PC-9 (cell line): ENCODE data around the gene CPT1C. TPM values are rescaled to one million over a fixed set of nuclear protein-coding genes. Genes with fewer than 3 reads are reported as not detected.

Experiments
- BruUV-seq: library from RNA; stranded (reverse); fragments of 400-500 nt; replicated peaks from 2 replicates; lab custom pipeline; 2021; lab: Mats Ljungman, UMichigan
- CTCF ChIA-PET: fragments of 300-600 bp; sonication (Branson Sonifier 250); formaldehyde crosslinking; loops from one replicate; lab custom pipeline; 2022; ENCODE audit warnings: antibody characterized with exemption; lab: Charles Lee
- POLR2A ChIA-PET: fragments of 300-600 bp; sonication (Branson Sonifier 250); formaldehyde crosslinking; loops from one replicate; lab custom pipeline; 2022; ENCODE audit warnings: antibody characterized with exemption; ENCODE audit not compliant: unreplicated experiment; lab: Charles Lee
- DNase-seq, 2 experiments: peaks; one replicate each; pipeline versions ENCODE4 v3.0.0 to v3.0.0-alpha.2; 2015 to 2022; ENCODE audit warnings: mixed read lengths in 1 of 2
- H2AFZ ChIP-seq: fragments of 200-600 bp; sonication (generic); 2 replicates; pipeline ENCODE4 v1.8.1; 2017; ENCODE audit warnings: antibody characterized with exemption
- H3F3A ChIP-seq: fragments of 200-600 bp; sonication (generic); 2 replicates; pipeline ENCODE4 v1.8.1; 2017; ENCODE audit warnings: antibody characterized with exemption, mild to moderate bottlenecking, low read depth; ENCODE audit not compliant: insufficient read depth
- H3K27ac ChIP-seq: fragments of 200-600 bp; sonication (generic); 2 replicates; pipeline ENCODE4 v1.6.1; 2016; ENCODE audit warnings: mixed run types
- H3K27me3 ChIP-seq: fragments of 200-600 bp; sonication (generic); 2 replicates; pipeline ENCODE4 v1.6.1; 2016; ENCODE audit warnings: low read depth, mixed run types; ENCODE audit not compliant: insufficient read depth
- H3K36me3 ChIP-seq: fragments of 200-600 bp; sonication (generic); 2 replicates; pipeline ENCODE4 v1.6.1; 2016; ENCODE audit warnings: low read depth, mixed run types
- H3K4me1 ChIP-seq: fragments of 200-600 bp; sonication (generic); replicated peaks from 2 replicates; pipeline ENCODE4 v1.6.1; 2016; ENCODE audit warnings: mixed run types; ENCODE audit not compliant: insufficient read depth
- H3K4me2 ChIP-seq: fragments of 200-600 bp; sonication (generic); 2 replicates; pipeline ENCODE4 v1.6.1; 2017; ENCODE audit warnings: mixed run types
- H3K4me3 ChIP-seq: fragments of 200-600 bp; sonication (generic); 2 replicates; pipeline ENCODE4 v1.6.1; 2016; ENCODE audit warnings: mixed run types
- H3K79me2 ChIP-seq: fragments of 200-600 bp; sonication (generic); 2 replicates; pipeline ENCODE4 v1.6.1; 2017; ENCODE audit warnings: low read depth, mixed run types
- H3K9me2 ChIP-seq: fragments of 200-600 bp; sonication (generic); 2 replicates; pipeline ENCODE4 v1.8.1; 2017; ENCODE audit warnings: mild to moderate bottlenecking; ENCODE audit not compliant: insufficient read depth
- H3K9me3 ChIP-seq: fragments of 200-600 bp; sonication (generic); 2 replicates; pipeline ENCODE4 v1.8.1; 2016; ENCODE audit warnings: low read depth; ENCODE audit not compliant: insufficient read depth
- H4K20me1 ChIP-seq: fragments of 200-600 bp; sonication (generic); 2 replicates; pipeline ENCODE4 v1.8.1; 2017; ENCODE audit not compliant: insufficient read depth
- CTCF ChIP-seq: fragments of 200-600 bp; sonication (generic); conservative IDR thresholded peaks from 2 replicates; pipeline ENCODE4 v1.6.1; 2017; ENCODE audit warnings: mixed run types, antibody characterized with exemption, mild to moderate bottlenecking, moderate library complexity
- EZH2 ChIP-seq: fragments of 200-600 bp; sonication (generic); IDR thresholded peaks from 2 replicates; pipeline ENCODE4 v1.8.0; 2017; ENCODE audit warnings: antibody characterized with exemption, low read depth
- intact Hi-C: fragments of 100-400 bp; cut with micrococcal nuclease; formaldehyde crosslinking; loops from one replicate; pipeline ENCODE4 v1.10.0; 2022; ENCODE audit not compliant: unreplicated experiment
- total RNA-seq: library from RNA; stranded (reverse); gene quantifications from 2 replicates; pipeline ENCODE4 v1.2.3, GENCODE V29; 2021

Gene CPT1C
- total RNA-seq, 1 experiment from 2014 or later: 1.7 TPM

- TF ChIP-seq CTCF: no peak
- no peak for TF ChIP-seq EZH2
- ChIA-PET POLR2A (interaction anchor here (0.6 to 2.4 kb wide), 9 partner anchors 15 to 1254 kb away, joined by 3 to 25 read pairs (median 6); partner anchors contain the start of gene IRF3), CTCF (interaction anchor here (1.1 kb wide), 1 partner anchor 72 kb away, joined by 3 read pairs; no protein-coding TSS in a partner anchor)
- H3K36me3 ChIP-seq: peaks cover 11% of the 10 kb centered on the region
- no peaks in the 10 kb centered on the region for H3K9me3 ChIP-seq
- peak overlapping the region; percentile 97 for H3K4me3 ChIP-seq
- peaks cover 37% of the 10 kb centered on the region for H3K4me1 ChIP-seq
- no peaks in the 10 kb centered on the region for H3K9me2 ChIP-seq
- peak overlapping the region; percentile 84 for H2AFZ ChIP-seq
- peaks cover 26% of the 10 kb centered on the region for H4K20me1 ChIP-seq
- H3K27ac ChIP-seq: peak overlapping the region; percentile 65
- DNase-seq: no peak
- no peaks in the 10 kb centered on the region for H3K27me3 ChIP-seq
- H3F3A ChIP-seq: peaks cover 21% of the 10 kb centered on the region
- peaks cover 58% of the 10 kb centered on the region for H3K79me2 ChIP-seq
- peak overlapping the region; percentile 99 for H3K4me2 ChIP-seq
- intact Hi-C loops: loop anchor here (1.0 to 10.0 kb wide), 3 partner anchors 22 to 770 kb away; partner anchors contain the start of genes GYS1, PPP1R15A and RUVBL2
- TSS peak; percentile 0 for BruUV-seq
These were observed 48.4 kb upstream of the CPT1C start for GRCh38 chr19:49642492-49643035.

GRCh38 chr19:49643466-49643865, 47.5 kb upstream of the CPT1C start:
- intact Hi-C loops: loop anchor here (5.0 to 10.0 kb wide), 2 partner anchors 649 to 771 kb away; partner anchors contain the start of genes GYS1, PPP1R15A and RUVBL2
- ChIA-PET POLR2A (no interaction called here), CTCF (no interaction called here)
- no TSS peak for BruUV-seq
- Histone ChIP-seq H3F3A (peaks cover 24% of the 10 kb centered on the region), H4K20me1 (peaks cover 31% of the 10 kb centered on the region), H2AFZ (no peak overlapping the region), H3K4me1 (peaks cover 28% of the 10 kb centered on the region), H3K9me2 (no peaks in the 10 kb centered on the region), H3K79me2 (peaks cover 63% of the 10 kb centered on the region), H3K36me3 (peaks cover 11% of the 10 kb centered on the region), H3K27ac (0 out of 2 replicates have a peak overlapping the region, but pooled peaks have one; percentile 65), H3K27me3 (no peaks in the 10 kb centered on the region), H3K4me2 (peak overlapping the region; percentile 99), H3K4me3 (peak overlapping the region; percentile 97; the same call in 1 of the 2 replicates), H3K9me3 (no peaks in the 10 kb centered on the region)
- no peak for DNase-seq
- no peak for TF ChIP-seq CTCF
- no peak for TF ChIP-seq EZH2

DNA sequence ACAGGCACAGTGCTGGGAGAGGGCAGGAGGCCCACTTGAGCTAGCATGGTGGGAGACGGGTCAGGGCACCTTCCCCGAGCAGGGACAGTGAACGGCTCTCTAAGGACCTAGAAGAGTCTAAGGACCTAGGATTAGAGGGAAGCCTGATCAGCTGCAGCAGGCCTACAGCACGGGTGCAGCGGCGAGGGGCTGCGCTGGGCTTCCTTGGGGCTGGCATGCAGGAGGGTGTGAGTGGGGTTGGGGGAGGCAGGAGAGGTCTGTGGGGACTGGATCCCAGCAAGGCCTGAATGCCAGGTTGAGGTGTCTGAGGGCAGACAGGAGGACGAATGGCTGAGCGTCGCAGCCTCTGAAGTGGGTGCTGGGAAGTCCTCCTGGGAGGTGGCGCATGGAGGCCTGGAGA, 45.3 kb upstream of the CPT1C start:
- H3K4me1 ChIP-seq: peaks cover 17% of the 10 kb centered on the region
- H3K27ac ChIP-seq: no peak overlapping the region
- TF ChIP-seq CTCF (no peak), EZH2 (no peak)
- no TSS peak for BruUV-seq
- peaks cover 46% of the 10 kb centered on the region for H4K20me1 ChIP-seq
- intact Hi-C loops: loop anchor here (10.0 kb wide), 1 partner anchor 651 kb away; the partner anchor contains the start of genes GYS1 and RUVBL2
- no peaks in the 10 kb centered on the region for H3K9me3 ChIP-seq
- H2AFZ ChIP-seq: no peak overlapping the region
- H3K79me2 ChIP-seq: peaks cover 79% of the 10 kb centered on the region
- H3K4me3 ChIP-seq: no peak overlapping the region
- DNase-seq: no peak
- H3K27me3 ChIP-seq: no peaks in the 10 kb centered on the region
- POLR2A ChIA-PET: no interaction called here
- H3F3A ChIP-seq: peaks cover 30% of the 10 kb centered on the region
- peaks cover 15% of the 10 kb centered on the region for H3K36me3 ChIP-seq
- no peak overlapping the region for H3K4me2 ChIP-seq
- no peaks in the 10 kb centered on the region for H3K9me2 ChIP-seq
- CTCF ChIA-PET: no interaction called here
